IMR-90 (cell line): ENCODE measurements around the gene CHST10. TPM values are rescaled to one million over a fixed set of nuclear protein-coding genes. Genes with fewer than 3 reads are reported as not detected.

Experiments
- ATAC-seq: fragments of 200-7000 bp; cut with Tn5 transposase; 2 replicates; pipeline ENCODE4 v1.9.1; 2020; ENCODE audit warnings: low read depth, mild to moderate bottlenecking, moderate library complexity
- BruUV-seq: library from RNA; stranded (reverse); fragments of 400-500 nt; replicated peaks from 2 replicates; lab custom pipeline; 2021; lab: Mats Ljungman, UMichigan
- CTCF ChIA-PET: fragments of 300-600 bp; formaldehyde crosslinking; extraction: SDS; loops from one replicate; lab custom pipeline; 2021; ENCODE audit warnings: antibody characterized with exemption; lab: Yijun Ruan, JAX
- POLR2A ChIA-PET: fragments of 300-600 bp; sonication (Branson Sonifier 250); formaldehyde crosslinking; loops from one replicate; lab custom pipeline; 2022; ENCODE audit warnings: antibody characterized with exemption; ENCODE audit not compliant: unreplicated experiment; lab: Charles Lee
- DNase-seq: peaks from one replicate; pipeline ENCODE4 v3.0.0; 2013
- H2AFZ ChIP-seq: replicated peaks from 2 replicates; pipeline ENCODE3; 2013; ENCODE audit warnings: low read length, mild to moderate bottlenecking; ENCODE audit not compliant: poor library complexity
- H2AK5ac ChIP-seq: 2 replicates; pipeline ENCODE4 v1.6.1; 2013; ENCODE audit warnings: low read depth, low read length, inconsistent platforms
- H2AK9ac ChIP-seq: replicated peaks from 2 replicates; pipeline ENCODE3; 2013; ENCODE audit warnings: mild to moderate bottlenecking, low read depth, low read length, moderate library complexity; ENCODE audit not compliant: poor library complexity
- H2BK120ac ChIP-seq: 2 replicates; pipeline ENCODE4 v1.6.1; 2013; ENCODE audit warnings: low read depth, low read length, inconsistent platforms
- H2BK15ac ChIP-seq: 3 replicates; pipeline ENCODE4 v1.6.1; 2013; ENCODE audit warnings: low read depth, low read length, inconsistent platforms
- H2BK20ac ChIP-seq: 2 replicates; pipeline ENCODE4 v1.6.1; 2013; ENCODE audit warnings: low read depth, mild to moderate bottlenecking, inconsistent platforms, low read length, moderate library complexity
- H2BK5ac ChIP-seq: 2 replicates; pipeline ENCODE4 v1.6.1; 2013; ENCODE audit warnings: mild to moderate bottlenecking, low read depth, low read length, inconsistent platforms; ENCODE audit not compliant: poor library complexity, severe bottlenecking
- H3K14ac ChIP-seq: replicated peaks from 2 replicates; pipeline ENCODE4 v1.6.1; 2013; ENCODE audit warnings: low read depth, low read length, inconsistent platforms
- H3K18ac ChIP-seq: 2 replicates; pipeline ENCODE4 v1.6.1; 2013; ENCODE audit warnings: low read depth, low read length, control low read depth
- H3K23ac ChIP-seq: 2 replicates; pipeline ENCODE4 v1.6.1; 2013; ENCODE audit warnings: low read depth, low read length, inconsistent platforms
- H3K27ac ChIP-seq: 2 replicates; pipeline ENCODE4 v1.5.1; 2013; ENCODE audit warnings: mild to moderate bottlenecking, control low read depth, low read length; ENCODE audit not compliant: insufficient read depth
- H3K27me3 ChIP-seq: 2 replicates; pipeline ENCODE4 v1.6.1; 2013; ENCODE audit warnings: low read length; ENCODE audit not compliant: control insufficient read depth, insufficient read depth
- H3K36me3 ChIP-seq: 2 replicates; pipeline ENCODE4 v1.6.1; 2013; ENCODE audit warnings: low read length, mixed read lengths; ENCODE audit not compliant: control insufficient read depth, insufficient read depth
- H3K4ac ChIP-seq: 2 replicates; pipeline ENCODE4 v1.6.1; 2013; ENCODE audit warnings: low read depth, low read length, inconsistent platforms
- H3K4me1 ChIP-seq: 2 replicates; pipeline ENCODE4 v1.6.1; 2013; ENCODE audit warnings: low read length, mixed read lengths; ENCODE audit not compliant: control insufficient read depth, insufficient read depth
- H3K4me2 ChIP-seq: 2 replicates; pipeline ENCODE4 v1.6.1; 2013; ENCODE audit warnings: low read depth, mild to moderate bottlenecking, control low read depth, low read length, moderate library complexity
- H3K4me3 ChIP-seq: 2 replicates; pipeline ENCODE4 v1.5.1; 2013; ENCODE audit warnings: low read depth, mild to moderate bottlenecking, control low read depth, low read length, moderate library complexity; ENCODE audit not compliant: insufficient read depth
- H3K56ac ChIP-seq: 2 replicates; pipeline ENCODE4 v1.6.1; 2013; ENCODE audit warnings: low read length, inconsistent platforms; ENCODE audit not compliant: insufficient read depth; ENCODE audit errors: extremely low read depth
- H3K79me1 ChIP-seq, 2 experiments: 2 replicates each; pipeline ENCODE4 v1.6.1; 2013; ENCODE audit warnings: low read length in 2 of 2, inconsistent platforms in 1 of 2, low read depth in 1 of 2
- H3K9ac ChIP-seq: 2 replicates; pipeline ENCODE4 v1.6.1; 2013; ENCODE audit warnings: low read depth, low read length, control low read depth
- H3K9me1 ChIP-seq: 2 replicates; pipeline ENCODE4 v1.6.1; 2013; ENCODE audit warnings: low read length, inconsistent platforms; ENCODE audit not compliant: insufficient read depth
- H3K9me3 ChIP-seq: 2 replicates; pipeline ENCODE4 v1.6.1; 2013; ENCODE audit warnings: low read length; ENCODE audit not compliant: control insufficient read depth, insufficient read depth
- H4K20me1 ChIP-seq: 2 replicates; pipeline ENCODE4 v1.6.1; 2013; ENCODE audit warnings: low read length, inconsistent platforms; ENCODE audit not compliant: insufficient read depth
- H4K5ac ChIP-seq: 2 replicates; pipeline ENCODE4 v1.6.1; 2013; ENCODE audit warnings: mild to moderate bottlenecking, low read depth, low read length, control low read depth
- H4K8ac ChIP-seq, 2 experiments: 2 replicates each; pipeline ENCODE4 v1.6.1; 2013; ENCODE audit warnings: low read depth in 2 of 2, low read length in 2 of 2, control low read depth in 1 of 2, inconsistent platforms in 1 of 2
- H4K91ac ChIP-seq: 2 replicates; pipeline ENCODE4 v1.6.1; 2013; ENCODE audit warnings: low read depth, low read length, inconsistent platforms; ENCODE audit not compliant: insufficient read depth
- BHLHE40 ChIP-seq: fragments of 150-350 bp; IDR thresholded peaks from 2 replicates; pipeline ENCODE4 v1.6.1; 2016; ENCODE audit warnings: mild to moderate bottlenecking, low read depth, low read length
- CEBPB ChIP-seq: IDR thresholded peaks from 2 replicates; pipeline ENCODE4 v1.6.1; 2012; ENCODE audit warnings: low read depth, low read length, improper control_type of control experiment
- CHD1 ChIP-seq: IDR thresholded peaks from 2 replicates; pipeline ENCODE4 v1.6.1; 2012; ENCODE audit warnings: low read depth, low read length, improper control_type of control experiment
- FOS ChIP-seq: fragments of 150-350 bp; IDR thresholded peaks from 2 replicates; pipeline ENCODE4 v1.6.1; 2016; ENCODE audit warnings: low read depth, low read length
- MAFK ChIP-seq: IDR thresholded peaks from 2 replicates; pipeline ENCODE4 v1.6.1; 2012; ENCODE audit warnings: low read depth, low read length, improper control_type of control experiment
- MAZ ChIP-seq: IDR thresholded peaks from 2 replicates; pipeline ENCODE4 v1.6.1; 2012; ENCODE audit warnings: low read depth, mild to moderate bottlenecking, low read length, improper control_type of control experiment, moderate library complexity, borderline replicate concordance
- MXI1 ChIP-seq: IDR thresholded peaks from 2 replicates; pipeline ENCODE4 v1.6.1; 2012; ENCODE audit warnings: low read depth, mild to moderate bottlenecking, low read length, moderate library complexity, borderline replicate concordance
- NFE2L2 ChIP-seq: fragments of 150-350 bp; IDR thresholded peaks from 2 replicates; pipeline ENCODE4 v1.6.1; 2016; ENCODE audit warnings: low read depth, mild to moderate bottlenecking, low read length
- POLR2A ChIP-seq: IDR thresholded peaks from 2 replicates; pipeline ENCODE4 v1.6.1; 2012; ENCODE audit warnings: mild to moderate bottlenecking, low read depth, low read length
- RAD21 ChIP-seq: IDR thresholded peaks from 2 replicates; pipeline ENCODE4 v1.6.1; 2012; ENCODE audit warnings: low read length, improper control_type of control experiment
- RCOR1 ChIP-seq: IDR thresholded peaks from 2 replicates; pipeline ENCODE4 v1.6.1; 2012; ENCODE audit warnings: mild to moderate bottlenecking, low read length, improper control_type of control experiment; ENCODE audit not compliant: insufficient replicate concordance
- RFX5 ChIP-seq: IDR thresholded peaks from 2 replicates; pipeline ENCODE4 v1.8.0; 2012; ENCODE audit warnings: low read depth, mild to moderate bottlenecking, low read length, moderate library complexity
- SMC3 ChIP-seq: fragments of 150-350 bp; IDR thresholded peaks from 2 replicates; pipeline ENCODE4 v1.6.1; 2016; ENCODE audit warnings: low read depth, mild to moderate bottlenecking, antibody characterized with exemption, low read length, moderate library complexity
- WGBS, 2 experiments: methylation state at CpG; one replicate each; pipeline versions ENCODE4 v1.1.5 to v1.1.7; 2013; ENCODE audit warnings: missing lambda C conversion rate in 2 of 2; ENCODE audit not compliant: insufficient read length in 1 of 2; ENCODE audit errors: extremely low coverage in 2 of 2; 5-methylcytosine and 5-hydroxymethylcytosine counted together
- dilution Hi-C: fragments of 300-500 bp; cut with HindIII; formaldehyde crosslinking; loops from one replicate; pipeline ENCODE4 v1.14.3; 2018; ENCODE audit warnings: low sequenced_read_pairs; ENCODE audit not compliant: unreplicated experiment
- in situ Hi-C: fragments of 300-500 bp; cut with MboI; formaldehyde crosslinking; loops from 3 replicates; pipeline ENCODE4 v1.14.3; 2019; ENCODE audit warnings: low sequenced_read_pairs, inconsistent platforms, mixed read lengths
- intact Hi-C: fragments of 100-400 bp; cut with micrococcal nuclease; formaldehyde crosslinking; loops from 2 replicates; pipeline ENCODE4 v1.10.0; 2022
- polyA plus RNA-seq, 3 experiments: library from polyadenylated mRNA; depleted of rRNA; stranded (reverse); fragments of >200 nt; gene quantifications; 2 replicates each; pipeline ENCODE4 v1.2.3, GENCODE V29; 2012; ENCODE audit warnings: low replicate concordance in 1 of 3
- total RNA-seq: library from RNA; depleted of rRNA; stranded (reverse); fragments of >200 nt; gene quantifications from 2 replicates; pipeline ENCODE4 v1.2.3, GENCODE V29; 2012
- TF ChIP-seq, protein P1 (sequence below): fragments of 150-350 bp; IDR thresholded peaks from 2 replicates; pipeline ENCODE4 v1.6.1; 2017; ENCODE audit warnings: mild to moderate bottlenecking, antibody characterized with exemption, low read length, low read depth
- TF ChIP-seq, protein P2 (sequence below): conservative IDR thresholded peaks from 2 replicates; pipeline ENCODE4 v1.5.1; 2012; ENCODE audit warnings: mild to moderate bottlenecking, low read depth, low read length, improper control_type of control experiment
- TF ChIP-seq, protein P3 (sequence below): fragments of 150-350 bp; IDR thresholded peaks from 2 replicates; pipeline ENCODE4 v1.6.1; 2016; ENCODE audit warnings: low read depth, mild to moderate bottlenecking, low read length, moderate library complexity, borderline replicate concordance

The CHST10 gene
- total and polyA plus RNA-seq, 2 of the 4 experiments (the other 2 are of a cell fraction), result 6.9 to 8.6 TPM

DNA sequence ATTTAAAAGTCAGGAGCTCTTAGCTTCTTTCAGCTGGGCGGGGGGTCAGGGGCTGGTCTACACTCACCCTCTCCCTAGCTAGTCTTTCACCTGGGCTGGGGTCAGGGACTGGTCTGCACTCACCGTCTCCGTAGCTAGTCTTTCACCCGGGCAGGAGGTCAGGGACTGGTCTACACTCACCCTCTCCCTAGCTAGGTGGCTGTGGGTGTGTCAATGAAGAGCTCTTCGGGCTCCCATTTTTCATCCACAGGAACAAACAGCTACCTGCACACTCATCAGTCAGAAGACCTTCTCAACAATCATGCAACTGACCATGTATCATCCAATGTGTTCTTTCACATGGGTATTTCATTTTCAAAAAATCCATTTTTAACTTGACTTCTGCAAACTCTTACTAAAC, 8.0 kb downstream of the CHST10 start:
- Histone ChIP-seq H3K9me1 (0 out of 2 replicates have a peak, but pooled peaks cover 8% of the 10 kb centered on the region), H3K14ac (no peak overlapping the region), H3K18ac (no peak overlapping the region), H3K27ac (no peak overlapping the region), H2BK15ac (no peak overlapping the region), H2AK9ac (no peak overlapping the region), H3K4ac (no peak overlapping the region), H3K56ac (no peak overlapping the region), H3K79me1 (no peaks in the 10 kb centered on the region; a peak in 1 of 4 replicates), H3K9me3 (no peaks in the 10 kb centered on the region), H3K4me3 (no peak overlapping the region), H3K27me3 (no peaks in the 10 kb centered on the region), H4K20me1 (no peaks in the 10 kb centered on the region), H2BK20ac (no peak overlapping the region), H4K5ac (no peak overlapping the region), H3K9ac (no peak overlapping the region), H2AFZ (no peak overlapping the region), H2BK5ac (no peak overlapping the region), H4K91ac (no peak overlapping the region), H4K8ac (no peak overlapping the region), H3K36me3 (peaks cover 8% of the 10 kb centered on the region), H2BK120ac (no peak overlapping the region), H2AK5ac (no peak overlapping the region), H3K4me2 (no peak overlapping the region), H3K4me1 (no peaks in the 10 kb centered on the region), H3K23ac (no peak overlapping the region)
- ChIA-PET CTCF (no interaction called here), POLR2A (no interaction called here)
- DNase-seq (no peak), ATAC-seq (no peak)
- dilution Hi-C loops, result no loop called here
- in situ Hi-C loops, result no loop called here
- 67% methylated on average over 1 of the region's 5 CpGs; no CpG with 5 or more reads in 1 of the 2 experiments for WGBS, 2 experiments
- intact Hi-C loops, result no loop called here
- no TSS peak for BruUV-seq
- TF ChIP-seq POLR2A (no peak), NFE2L2 (no peak), MXI1 (no peak), MAFK (no peak), BHLHE40 (no peak), SMC3 (no peak), RAD21 (no peak), FOS (no peak), RFX5 (no peak), MAZ (no peak), RCOR1 (no peak), CEBPB (no peak), CHD1 (no peak)
- TF ChIP-seq, protein P1, sequence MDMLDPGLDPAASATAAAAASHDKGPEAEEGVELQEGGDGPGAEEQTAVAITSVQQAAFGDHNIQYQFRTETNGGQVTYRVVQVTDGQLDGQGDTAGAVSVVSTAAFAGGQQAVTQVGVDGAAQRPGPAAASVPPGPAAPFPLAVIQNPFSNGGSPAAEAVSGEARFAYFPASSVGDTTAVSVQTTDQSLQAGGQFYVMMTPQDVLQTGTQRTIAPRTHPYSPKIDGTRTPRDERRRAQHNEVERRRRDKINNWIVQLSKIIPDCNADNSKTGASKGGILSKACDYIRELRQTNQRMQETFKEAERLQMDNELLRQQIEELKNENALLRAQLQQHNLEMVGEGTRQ, result no peak
- TF ChIP-seq, protein P2, sequence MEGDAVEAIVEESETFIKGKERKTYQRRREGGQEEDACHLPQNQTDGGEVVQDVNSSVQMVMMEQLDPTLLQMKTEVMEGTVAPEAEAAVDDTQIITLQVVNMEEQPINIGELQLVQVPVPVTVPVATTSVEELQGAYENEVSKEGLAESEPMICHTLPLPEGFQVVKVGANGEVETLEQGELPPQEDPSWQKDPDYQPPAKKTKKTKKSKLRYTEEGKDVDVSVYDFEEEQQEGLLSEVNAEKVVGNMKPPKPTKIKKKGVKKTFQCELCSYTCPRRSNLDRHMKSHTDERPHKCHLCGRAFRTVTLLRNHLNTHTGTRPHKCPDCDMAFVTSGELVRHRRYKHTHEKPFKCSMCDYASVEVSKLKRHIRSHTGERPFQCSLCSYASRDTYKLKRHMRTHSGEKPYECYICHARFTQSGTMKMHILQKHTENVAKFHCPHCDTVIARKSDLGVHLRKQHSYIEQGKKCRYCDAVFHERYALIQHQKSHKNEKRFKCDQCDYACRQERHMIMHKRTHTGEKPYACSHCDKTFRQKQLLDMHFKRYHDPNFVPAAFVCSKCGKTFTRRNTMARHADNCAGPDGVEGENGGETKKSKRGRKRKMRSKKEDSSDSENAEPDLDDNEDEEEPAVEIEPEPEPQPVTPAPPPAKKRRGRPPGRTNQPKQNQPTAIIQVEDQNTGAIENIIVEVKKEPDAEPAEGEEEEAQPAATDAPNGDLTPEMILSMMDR, result no peak
- TF ChIP-seq, protein P3, sequence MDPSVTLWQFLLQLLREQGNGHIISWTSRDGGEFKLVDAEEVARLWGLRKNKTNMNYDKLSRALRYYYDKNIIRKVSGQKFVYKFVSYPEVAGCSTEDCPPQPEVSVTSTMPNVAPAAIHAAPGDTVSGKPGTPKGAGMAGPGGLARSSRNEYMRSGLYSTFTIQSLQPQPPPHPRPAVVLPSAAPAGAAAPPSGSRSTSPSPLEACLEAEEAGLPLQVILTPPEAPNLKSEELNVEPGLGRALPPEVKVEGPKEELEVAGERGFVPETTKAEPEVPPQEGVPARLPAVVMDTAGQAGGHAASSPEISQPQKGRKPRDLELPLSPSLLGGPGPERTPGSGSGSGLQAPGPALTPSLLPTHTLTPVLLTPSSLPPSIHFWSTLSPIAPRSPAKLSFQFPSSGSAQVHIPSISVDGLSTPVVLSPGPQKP, result no peak
